ENCODE measurements around the gene PLA2G2F. TPM values are rescaled to one million over a fixed set of nuclear protein-coding genes. Genes with fewer than 3 reads are reported as not detected.

The PLA2G2F gene
- total and polyA plus RNA-seq, 3 donors from 2014 or later: not detected

GRCh38 chr1:20115479-20115878 is 23.6 kb upstream of the PLA2G2F start:
- TF ChIP-seq, protein P1, sequence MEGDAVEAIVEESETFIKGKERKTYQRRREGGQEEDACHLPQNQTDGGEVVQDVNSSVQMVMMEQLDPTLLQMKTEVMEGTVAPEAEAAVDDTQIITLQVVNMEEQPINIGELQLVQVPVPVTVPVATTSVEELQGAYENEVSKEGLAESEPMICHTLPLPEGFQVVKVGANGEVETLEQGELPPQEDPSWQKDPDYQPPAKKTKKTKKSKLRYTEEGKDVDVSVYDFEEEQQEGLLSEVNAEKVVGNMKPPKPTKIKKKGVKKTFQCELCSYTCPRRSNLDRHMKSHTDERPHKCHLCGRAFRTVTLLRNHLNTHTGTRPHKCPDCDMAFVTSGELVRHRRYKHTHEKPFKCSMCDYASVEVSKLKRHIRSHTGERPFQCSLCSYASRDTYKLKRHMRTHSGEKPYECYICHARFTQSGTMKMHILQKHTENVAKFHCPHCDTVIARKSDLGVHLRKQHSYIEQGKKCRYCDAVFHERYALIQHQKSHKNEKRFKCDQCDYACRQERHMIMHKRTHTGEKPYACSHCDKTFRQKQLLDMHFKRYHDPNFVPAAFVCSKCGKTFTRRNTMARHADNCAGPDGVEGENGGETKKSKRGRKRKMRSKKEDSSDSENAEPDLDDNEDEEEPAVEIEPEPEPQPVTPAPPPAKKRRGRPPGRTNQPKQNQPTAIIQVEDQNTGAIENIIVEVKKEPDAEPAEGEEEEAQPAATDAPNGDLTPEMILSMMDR (IDR thresholded peaks at IDR 0.05): no peak
- TF ChIP-seq POLR2A (IDR thresholded peaks at IDR 0.05): no peak
- intact Hi-C loops (cut with DNase I; ENCODE audit: low total_unique reads): no loop called here
- H3K4me3 ChIP-seq: no peak overlapping the region
- no peaks in the 10 kb centered on the region for H3K36me3 ChIP-seq (ENCODE audit: low read depth, missing control alignments)
- H3K4me1 ChIP-seq: no peaks in the 10 kb centered on the region
- no peaks in the 10 kb centered on the region for H3K27me3 ChIP-seq
- DNase-seq: no peak
- 90 to 94% methylated on average over 4 of the region's 4 CpGs for WGBS, 2 donors
- no peak overlapping the region for H3K27ac ChIP-seq
- H3K9me3 ChIP-seq: no peaks in the 10 kb centered on the region

- no peaks in the 10 kb centered on the region for H3K36me3 ChIP-seq (ENCODE audit: low read depth, missing control alignments)
- WGBS, 2 donors: 82 to 92% methylated on average over 7 of the region's 7 CpGs
- TF ChIP-seq, protein P1 (IDR thresholded peaks at IDR 0.05): no peak
- TF ChIP-seq POLR2A (IDR thresholded peaks at IDR 0.05): no peak
- no peak for DNase-seq
- no peak overlapping the region for H3K4me3 ChIP-seq
- no peaks in the 10 kb centered on the region for H3K27me3 ChIP-seq
- H3K4me1 ChIP-seq: no peaks in the 10 kb centered on the region
- no peak overlapping the region for H3K27ac ChIP-seq
- no peaks in the 10 kb centered on the region for H3K9me3 ChIP-seq
- intact Hi-C loops (cut with DNase I; ENCODE audit: low total_unique reads): no loop called here
Observed at GRCh38 chr1:20115916-20116315, 23.2 kb upstream of the PLA2G2F start.

- Histone ChIP-seq H3K27ac (no peak overlapping the region), H3K4me1 (no peaks in the 10 kb centered on the region), H3K36me3 (ENCODE audit: low read depth, missing control alignments) (no peaks in the 10 kb centered on the region), H3K4me3 (no peak overlapping the region), H3K27me3 (no peaks in the 10 kb centered on the region), H3K9me3 (no peaks in the 10 kb centered on the region)
- TF ChIP-seq, protein P1 (IDR thresholded peaks at IDR 0.05): no peak
- TF ChIP-seq POLR2A (IDR thresholded peaks at IDR 0.05): no peak
- intact Hi-C loops (cut with DNase I; ENCODE audit: low total_unique reads): no loop called here
- no peak for DNase-seq
Observed at GRCh38 chr1:20117236-20117635, 21.9 kb upstream of the PLA2G2F start.

DNA sequence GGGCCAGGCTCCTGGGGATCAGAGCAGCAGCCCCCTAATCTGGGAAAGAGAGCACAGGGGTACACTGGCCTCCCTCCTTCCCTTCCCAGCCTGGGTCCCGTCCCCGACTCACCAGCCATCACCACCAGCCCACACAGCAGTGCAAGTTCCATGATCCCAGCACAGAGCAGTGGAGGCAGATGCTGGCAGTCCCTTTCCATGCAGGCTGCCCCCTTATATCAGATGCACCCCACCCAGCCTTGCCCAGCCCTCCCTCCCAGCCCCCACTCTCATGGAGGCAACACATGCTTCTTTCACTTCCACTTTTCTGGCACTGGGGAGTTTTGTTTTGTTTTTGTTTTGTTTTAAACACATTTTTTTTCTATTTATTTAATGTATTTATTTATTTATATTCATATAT is 19.8 kb upstream of the PLA2G2F start, which contains the start of gene PLA2G2D:
Gene PLA2G2D (minus strand): TSS at position 190 of the 400 bp plus-strand sequence. CDS start 38 bp downstream, at position 152.
- Histone ChIP-seq H3K27ac (no peak within 1 kb of the TSS), H3K27me3 (no peaks in the 10 kb centered on the region), H3K36me3 (ENCODE audit: low read depth, missing control alignments) (no peaks in the 10 kb centered on the region), H3K4me3 (no peak within 1 kb of the TSS), H3K9me3 (no peaks in the 10 kb centered on the region), H3K4me1 (no peaks in the 10 kb centered on the region)
- TF ChIP-seq POLR2A (IDR thresholded peaks at IDR 0.05): no peak
- TF ChIP-seq, protein P1 (IDR thresholded peaks at IDR 0.05): no peak
- 90 to 94% methylated on average over 2 of the region's 2 CpGs for WGBS, 2 donors
- intact Hi-C loops (cut with DNase I; ENCODE audit: low total_unique reads): no loop called here
- DNase-seq: no peak

DNA sequence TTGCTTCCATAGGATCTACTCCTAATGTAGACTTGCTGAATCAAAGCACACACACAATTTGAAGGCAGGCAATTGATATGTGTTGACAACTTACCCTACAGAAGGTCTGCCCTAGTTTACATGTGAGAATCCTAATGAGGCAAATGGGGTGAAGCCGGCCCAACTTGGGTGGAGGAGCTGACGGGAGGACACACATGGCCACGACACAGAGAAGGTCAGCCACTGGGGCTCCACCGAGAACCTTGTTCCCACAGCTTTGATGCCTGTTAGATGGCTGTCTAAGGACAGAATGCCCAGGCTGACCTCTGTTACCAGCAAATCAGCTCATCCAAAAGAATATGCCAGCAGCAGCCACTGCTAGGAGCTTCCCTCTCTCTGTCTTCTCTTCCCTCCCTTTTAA is 18.3 kb upstream of the PLA2G2F start:
- H3K9me3 ChIP-seq: no peaks in the 10 kb centered on the region
- H3K4me3 ChIP-seq: no peak overlapping the region
- 91 to 93% methylated on average over 4 of the region's 4 CpGs for WGBS, 2 donors
- H3K27me3 ChIP-seq: no peaks in the 10 kb centered on the region
- TF ChIP-seq, protein P1 (IDR thresholded peaks at IDR 0.05): no peak
- TF ChIP-seq POLR2A (IDR thresholded peaks at IDR 0.05): no peak
- H3K36me3 ChIP-seq (ENCODE audit: low read depth, missing control alignments): no peaks in the 10 kb centered on the region
- no peak for DNase-seq
- intact Hi-C loops (cut with DNase I; ENCODE audit: low total_unique reads): no loop called here
- H3K27ac ChIP-seq: no peak overlapping the region
- no peaks in the 10 kb centered on the region for H3K4me1 ChIP-seq

Data from testis (tissue), 3 donors.